ENCODE data around the gene DSTN. TPM values are rescaled to one million over a fixed set of nuclear protein-coding genes. Genes with fewer than 3 reads are reported as not detected.

The DSTN gene
- total RNA-seq, 4 donors from 2014 or later, result 280 to 589 (median 373) TPM

- no peaks in the 10 kb centered on the region for H3K9me3 ChIP-seq
- H3K36me3 ChIP-seq, result peaks cover 0 to 76% (median 37%) of the 10 kb centered on the region in 4 donors
- in situ Hi-C loops (cut with MboI; ENCODE audit: low pct_ligation_motif_present in 1 of 4, low pct_unique_long_range_greater_than_20kb in 1 of 4, low sequenced_read_pairs in 3 of 4), result loop anchor here in 1 of 4 donors (5.0 kb wide), 1 partner anchor 86 kb away; no protein-coding TSS in a partner anchor
- no peak overlapping the region for H3K27ac ChIP-seq
- WGBS, 2 donors (ENCODE audit: low coverage in 1 of 2), result 91% methylated on average over 9 of the region's 9 CpGs; no CpG with 5 or more reads in 1 of the 2 donors
- TF ChIP-seq POLR2AphosphoS5 (IDR thresholded peaks at IDR 0.05) (no peak), CTCF (IDR thresholded peaks at IDR 0.05) (no peak), EP300 (IDR thresholded peaks at IDR 0.05; ENCODE audit: low read depth) (no peak), POLR2A (IDR thresholded peaks at IDR 0.05) (no peak)
- intact Hi-C loops (cut with DNase I; ENCODE audit: low total_unique reads), result no loop called here
- no peak overlapping the region for H3K4me3 ChIP-seq
- H3K4me1 ChIP-seq, result no peaks in the 10 kb centered on the region
- H3K27me3 ChIP-seq, result no peaks in the 10 kb centered on the region
- no peak for DNase-seq
Measured at GRCh38 chr20:17622851-17623508, 53.1 kb downstream of the DSTN start.

- H3K4me3 ChIP-seq, result no peak overlapping the region
- 95 to 100% methylated on average over 4 to 12 of the region's 12 CpGs for WGBS, 2 donors (ENCODE audit: low coverage in 1 of 2)
- H3K27ac ChIP-seq, result no peak overlapping the region
- peaks cover 0 to 73% (median 32%) of the 10 kb centered on the region in 4 donors for H3K36me3 ChIP-seq
- TF ChIP-seq CTCF (IDR thresholded peaks at IDR 0.05) (no peak), EP300 (IDR thresholded peaks at IDR 0.05; ENCODE audit: low read depth) (no peak), POLR2AphosphoS5 (IDR thresholded peaks at IDR 0.05) (no peak), POLR2A (IDR thresholded peaks at IDR 0.05) (no peak)
- intact Hi-C loops (cut with DNase I; ENCODE audit: low total_unique reads) (no loop called here), in situ Hi-C loops (cut with MboI; ENCODE audit: low pct_ligation_motif_present in 1 of 4, low pct_unique_long_range_greater_than_20kb in 1 of 4, low sequenced_read_pairs in 3 of 4) (loop anchor here in 1 of 4 donors (5.0 kb wide), 1 partner anchor 87 kb away; no protein-coding TSS in a partner anchor)
- no peaks in the 10 kb centered on the region for H3K27me3 ChIP-seq
- no peaks in the 10 kb centered on the region for H3K9me3 ChIP-seq
- H3K4me1 ChIP-seq, result no peaks in the 10 kb centered on the region
- DNase-seq, result no peak
Measured at GRCh38 chr20:17624070-17624469, 54.2 kb downstream of the DSTN start.

- intact Hi-C loops (cut with DNase I; ENCODE audit: low total_unique reads) (no loop called here), in situ Hi-C loops (cut with MboI; ENCODE audit: low pct_ligation_motif_present in 1 of 4, low pct_unique_long_range_greater_than_20kb in 1 of 4, low sequenced_read_pairs in 3 of 4) (loop anchor here in 3 of 4 donors (5.0 to 25.0 kb wide), 2 partner anchors 87 kb away; partner anchors contain the start of gene BFSP1 (in 2 of the 3))
- Histone ChIP-seq H3K36me3 (peaks cover 0 to 73% (median 28%) of the 10 kb centered on the region in 4 donors), H3K27me3 (no peaks in the 10 kb centered on the region), H3K4me3 (no peak overlapping the region), H3K27ac (no peak overlapping the region), H3K4me1 (no peaks in the 10 kb centered on the region), H3K9me3 (no peaks in the 10 kb centered on the region)
- 87% methylated on average over 11 of the region's 15 CpGs; no CpG with 5 or more reads in 1 of the 2 donors for WGBS, 2 donors (ENCODE audit: low coverage in 1 of 2)
- DNase-seq, result no peak
- TF ChIP-seq POLR2A (IDR thresholded peaks at IDR 0.05), result no peak
- TF ChIP-seq CTCF (IDR thresholded peaks at IDR 0.05), result no peak
Measured at GRCh38 chr20:17624551-17625245, 54.8 kb downstream of the DSTN start.

- Histone ChIP-seq H3K4me1 (no peaks in the 10 kb centered on the region), H3K36me3 (peaks cover 0 to 68% (median 28%) of the 10 kb centered on the region in 4 donors), H3K9me3 (no peaks in the 10 kb centered on the region), H3K27me3 (no peaks in the 10 kb centered on the region), H3K4me3 (no peak overlapping the region), H3K27ac (no peak overlapping the region)
- no peak for TF ChIP-seq POLR2A (IDR thresholded peaks at IDR 0.05)
- no peak for TF ChIP-seq CTCF (IDR thresholded peaks at IDR 0.05)
- TF ChIP-seq POLR2AphosphoS5 (IDR thresholded peaks at IDR 0.05), result no peak
- TF ChIP-seq EP300 (IDR thresholded peaks at IDR 0.05; ENCODE audit: low read depth), result no peak
- in situ Hi-C loops (cut with MboI; ENCODE audit: low pct_ligation_motif_present in 1 of 4, low pct_unique_long_range_greater_than_20kb in 1 of 4, low sequenced_read_pairs in 3 of 4) (loop anchor here in 2 of 4 donors (25.0 kb wide), 1 partner anchor 88 kb away; the partner anchor contains the start of gene BFSP1 (in 2 of the 2)), intact Hi-C loops (cut with DNase I; ENCODE audit: low total_unique reads) (no loop called here)
- 95% methylated on average over 27 of the region's 27 CpGs; no CpG with 5 or more reads in 1 of the 2 donors for WGBS, 2 donors (ENCODE audit: low coverage in 1 of 2)
- no peak for DNase-seq
Measured at GRCh38 chr20:17625246-17626051, 55.6 kb downstream of the DSTN start.

All from transverse colon (tissue), 4 donors.